Measurements from ENCODE around the gene GCFC2. TPM values are rescaled to one million over a fixed set of nuclear protein-coding genes. Genes with fewer than 3 reads are reported as not detected.
"Not testable (repeated sequence)": the region's sequence is repeated elsewhere in the genome, so short reads cannot be mapped to it uniquely, and the experiment has no call there.

The GCFC2 gene
- total RNA-seq, 1 experiment from 2014 or later, result 18.3 TPM

GRCh38 chr2:75675908-75676307, 34.8 kb downstream of the GCFC2 start:
- no peak overlapping the region for H3K27ac ChIP-seq (ENCODE audit: insufficient read length, low read depth, low read length)
- no peak overlapping the region for H3K23ac ChIP-seq (ENCODE audit: insufficient read length, low read depth, low read length)
- no peak overlapping the region for H3T11ph ChIP-seq (ENCODE audit: low read length)
- 100% methylated on average over 3 of the region's 3 CpGs for WGBS (ENCODE audit: extremely low coverage, insufficient read length, low lambda C conversion rate)
- no peak overlapping the region for H3K14ac ChIP-seq (ENCODE audit: insufficient read depth, low read length)
- H3K9me3 ChIP-seq (ENCODE audit: control insufficient read depth, low read depth, low read length), result no peaks in the 10 kb centered on the region
- Mint-ChIP-seq H3K4me1 (no peaks in the 10 kb centered on the region), H3K4me3 (no peak overlapping the region), H3K27ac (no peak overlapping the region), H3K9me3 (no peaks in the 10 kb centered on the region), H3K36me3 (ENCODE audit: insufficient read depth in 1 of 3, low read depth in 3 of 3) (peaks cover 5 to 37% (median 22%) of the 10 kb centered on the region in 3 experiments; a peak in 6 of 7 replicates), H3K27me3 (ENCODE audit: low read depth) (no peaks in the 10 kb centered on the region)
- no peak overlapping the region for H3K4ac ChIP-seq (ENCODE audit: low read depth, low read length)
- H2BK12ac ChIP-seq (ENCODE audit: insufficient read length, low read depth, low read length), result no peak overlapping the region
- no peaks in the 10 kb centered on the region for H3K23me2 ChIP-seq (ENCODE audit: insufficient read length, low read depth, low read length, poor library complexity, severe bottlenecking)
- no peak overlapping the region for H2BK120ac ChIP-seq (ENCODE audit: low read depth, low read length, poor library complexity, severe bottlenecking)
- no peaks in the 10 kb centered on the region for H3K4me1 ChIP-seq (ENCODE audit: insufficient read depth, low read length)
- H3K27me3 ChIP-seq (ENCODE audit: insufficient read depth, low read length), result no peaks in the 10 kb centered on the region
- no peak overlapping the region for H2BK5ac ChIP-seq (ENCODE audit: insufficient read length, low read length)
- H2BK15ac ChIP-seq (ENCODE audit: low read depth, low read length), result no peak overlapping the region
- no peak overlapping the region for H4K91ac ChIP-seq (ENCODE audit: insufficient read length, low read depth, low read length)
- H2AK5ac ChIP-seq (ENCODE audit: insufficient read length, low read length), result no peak overlapping the region
- no peak overlapping the region for H2BK20ac ChIP-seq (ENCODE audit: low read depth, low read length, poor library complexity, severe bottlenecking)
- H4K8ac ChIP-seq (replicated peaks; ENCODE audit: insufficient read length, low read depth, low read length), result no peak overlapping the region
- H2AFZ ChIP-seq (ENCODE audit: low read length), result no peak overlapping the region
- no peak overlapping the region for H3K4me2 ChIP-seq (ENCODE audit: insufficient read depth, insufficient read length, low read length)
- TF ChIP-seq CTCF (conservative IDR thresholded peaks at IDR 0.05), result no peak
- H4K5ac ChIP-seq (ENCODE audit: insufficient read length, low read depth, low read length), result no peak overlapping the region
- no peak overlapping the region for H3K9ac ChIP-seq (ENCODE audit: extremely low read depth, insufficient read length, low read length)
- H3K79me1 ChIP-seq (ENCODE audit: insufficient read depth, low read depth, low read length, poor library complexity, severe bottlenecking), result no peaks in the 10 kb centered on the region
- no peaks in the 10 kb centered on the region for H4K20me1 ChIP-seq (ENCODE audit: control insufficient read depth, insufficient read depth, insufficient read length)
- no peaks in the 10 kb centered on the region for H3K79me2 ChIP-seq (ENCODE audit: insufficient read depth, low read length)
- H3K18ac ChIP-seq (ENCODE audit: insufficient read length, low read depth, low read length), result no peak overlapping the region
- no peak overlapping the region for H3K56ac ChIP-seq (ENCODE audit: insufficient read length, low read depth, low read length)
- DNase-seq, result no peak

- not testable (repeated sequence) for H3K79me1 ChIP-seq (ENCODE audit: insufficient read depth, low read depth, low read length, poor library complexity, severe bottlenecking); H4K91ac ChIP-seq (ENCODE audit: insufficient read length, low read depth, low read length); H2BK120ac ChIP-seq (ENCODE audit: low read depth, low read length, poor library complexity, severe bottlenecking); H3K4me1 Mint-ChIP-seq; H2BK12ac ChIP-seq (ENCODE audit: insufficient read length, low read depth, low read length); H4K8ac ChIP-seq (replicated peaks; ENCODE audit: insufficient read length, low read depth, low read length); H4K20me1 ChIP-seq (ENCODE audit: control insufficient read depth, insufficient read depth, insufficient read length); H3K56ac ChIP-seq (ENCODE audit: insufficient read length, low read depth, low read length); H2AFZ ChIP-seq (ENCODE audit: low read length); H3K23ac ChIP-seq (ENCODE audit: insufficient read length, low read depth, low read length); H3K4ac ChIP-seq (ENCODE audit: low read depth, low read length); DNase-seq; H3K79me2 ChIP-seq (ENCODE audit: insufficient read depth, low read length); H3K4me3 Mint-ChIP-seq; H3K14ac ChIP-seq (ENCODE audit: insufficient read depth, low read length); H2AK5ac ChIP-seq (ENCODE audit: insufficient read length, low read length); H2BK5ac ChIP-seq (ENCODE audit: insufficient read length, low read length); H3K4me2 ChIP-seq (ENCODE audit: insufficient read depth, insufficient read length, low read length); H3K9ac ChIP-seq (ENCODE audit: extremely low read depth, insufficient read length, low read length); H3K23me2 ChIP-seq (ENCODE audit: insufficient read length, low read depth, low read length, poor library complexity, severe bottlenecking); H3K27me3 Mint-ChIP-seq (ENCODE audit: low read depth); H2BK15ac ChIP-seq (ENCODE audit: low read depth, low read length); H3K9me3 ChIP-seq (ENCODE audit: control insufficient read depth, low read depth, low read length); H3K4me1 ChIP-seq (ENCODE audit: insufficient read depth, low read length); H3K27me3 ChIP-seq (ENCODE audit: insufficient read depth, low read length); H3K18ac ChIP-seq (ENCODE audit: insufficient read length, low read depth, low read length); H2BK20ac ChIP-seq (ENCODE audit: low read depth, low read length, poor library complexity, severe bottlenecking); H3K9me3 Mint-ChIP-seq; H3T11ph ChIP-seq (ENCODE audit: low read length); H3K27ac ChIP-seq (ENCODE audit: insufficient read length, low read depth, low read length); H4K5ac ChIP-seq (ENCODE audit: insufficient read length, low read depth, low read length); H3K27ac Mint-ChIP-seq
- WGBS (ENCODE audit: extremely low coverage, insufficient read length, low lambda C conversion rate), result no CpG with 5 or more reads among the region's 4 CpGs
- H3K36me3 Mint-ChIP-seq (ENCODE audit: insufficient read depth in 1 of 3, low read depth in 3 of 3), result peaks cover 8 to 37% (median 21%) of the 10 kb centered on the region in 3 experiments; a peak in 6 of 7 replicates
Observed at GRCh38 chr2:75675423-75675822, 35.3 kb downstream of the GCFC2 start.
